ENCODE results near the gene SCAPER. TPM values are rescaled to one million over a fixed set of nuclear protein-coding genes. Genes with fewer than 3 reads are reported as not detected.

Gene SCAPER
- total and polyA plus RNA-seq, 4 donors = 3.3 to 18.0 (median 9.9) TPM

DNA sequence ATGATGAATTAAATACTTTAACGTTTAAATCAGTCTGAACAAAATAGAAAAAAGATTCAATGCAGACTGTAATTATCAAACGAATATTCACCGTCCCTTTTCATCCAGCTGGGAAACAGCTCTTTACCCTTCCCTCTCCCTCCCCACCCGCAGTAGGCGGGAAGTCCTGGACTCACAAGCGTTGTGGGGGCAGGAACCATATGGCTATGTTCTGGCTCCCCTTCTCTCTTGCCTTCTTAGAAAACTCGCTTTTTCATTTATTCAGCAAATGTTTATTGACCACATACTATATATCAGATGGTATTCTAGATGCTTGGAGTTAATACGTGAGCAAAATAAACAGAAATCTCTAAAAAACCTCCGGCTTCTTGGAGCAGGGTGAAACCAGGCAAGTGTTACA, 715 bp upstream of the SCAPER start:
- no peak for TF ChIP-seq HNF4A (conservative IDR thresholded peaks at IDR 0.05)
- no peak for TF ChIP-seq TAF1 (conservative IDR thresholded peaks at IDR 0.05)
- no peak for TF ChIP-seq JUND (IDR thresholded peaks at IDR 0.05)
- TF ChIP-seq GABPA (IDR thresholded peaks at IDR 0.05 in 1 of 2, conservative IDR thresholded peaks at IDR 0.05 in 1 of 2) = no peak
- TF ChIP-seq, protein P1, sequence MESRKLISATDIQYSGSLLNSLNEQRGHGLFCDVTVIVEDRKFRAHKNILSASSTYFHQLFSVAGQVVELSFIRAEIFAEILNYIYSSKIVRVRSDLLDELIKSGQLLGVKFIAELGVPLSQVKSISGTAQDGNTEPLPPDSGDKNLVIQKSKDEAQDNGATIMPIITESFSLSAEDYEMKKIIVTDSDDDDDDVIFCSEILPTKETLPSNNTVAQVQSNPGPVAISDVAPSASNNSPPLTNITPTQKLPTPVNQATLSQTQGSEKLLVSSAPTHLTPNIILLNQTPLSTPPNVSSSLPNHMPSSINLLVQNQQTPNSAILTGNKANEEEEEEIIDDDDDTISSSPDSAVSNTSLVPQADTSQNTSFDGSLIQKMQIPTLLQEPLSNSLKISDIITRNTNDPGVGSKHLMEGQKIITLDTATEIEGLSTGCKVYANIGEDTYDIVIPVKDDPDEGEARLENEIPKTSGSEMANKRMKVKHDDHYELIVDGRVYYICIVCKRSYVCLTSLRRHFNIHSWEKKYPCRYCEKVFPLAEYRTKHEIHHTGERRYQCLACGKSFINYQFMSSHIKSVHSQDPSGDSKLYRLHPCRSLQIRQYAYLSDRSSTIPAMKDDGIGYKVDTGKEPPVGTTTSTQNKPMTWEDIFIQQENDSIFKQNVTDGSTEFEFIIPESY (IDR thresholded peaks at IDR 0.05) = no peak
- TF ChIP-seq SP1 (IDR thresholded peaks at IDR 0.05) = no peak
- TF ChIP-seq RXRA (IDR thresholded peaks at IDR 0.05) = no peak
- no peak for TF ChIP-seq NR2F2 (IDR thresholded peaks at IDR 0.05)
- TF ChIP-seq, protein P2, sequence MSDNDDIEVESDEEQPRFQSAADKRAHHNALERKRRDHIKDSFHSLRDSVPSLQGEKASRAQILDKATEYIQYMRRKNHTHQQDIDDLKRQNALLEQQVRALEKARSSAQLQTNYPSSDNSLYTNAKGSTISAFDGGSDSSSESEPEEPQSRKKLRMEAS (IDR thresholded peaks at IDR 0.05) = no peak
- Histone ChIP-seq H3K4me1 (ENCODE audit: control insufficient read depth in 4 of 4, insufficient read depth in 4 of 4, low read length in 3 of 4) (peaks cover 3 to 30% (median 22%) of the 10 kb centered on the region in 4 donors), H3K27me3 (ENCODE audit: control insufficient read depth in 4 of 4, insufficient read depth in 4 of 4, low read length in 3 of 4) (no peaks in the 10 kb centered on the region), H3K27ac (ENCODE audit: low read depth in 1 of 2, low read length in 2 of 2) (peak overlapping the region; percentile 89 to 95), H3K9ac (ENCODE audit: low read depth in 1 of 2, low read length in 2 of 2) (peak overlapping the region; percentile 82 to 85), H3K9me3 (ENCODE audit: control insufficient read depth in 4 of 4, low read length in 3 of 4) (no peaks in the 10 kb centered on the region), H3K4me3 (ENCODE audit: low read depth in 1 of 3, low read length in 3 of 3) (peak overlapping the region; percentile 57 to 88 (median 87)), H3K36me3 (ENCODE audit: control insufficient read depth in 4 of 4, insufficient read depth in 3 of 4, low read depth in 1 of 4, low read length in 3 of 4) (no peaks in the 10 kb centered on the region)
- no peak for DNase-seq (ENCODE audit: low spot score)
- WGBS = 33% methylated on average over 9 of the region's 9 CpGs

- peak; percentile 34 for DNase-seq (ENCODE audit: low spot score)
- H3K9ac ChIP-seq (ENCODE audit: low read depth in 1 of 2, low read length in 2 of 2) = peak overlapping the region; percentile 29 to 85
- H3K36me3 ChIP-seq (ENCODE audit: control insufficient read depth in 4 of 4, insufficient read depth in 3 of 4, low read depth in 1 of 4, low read length in 3 of 4) = no peaks in the 10 kb centered on the region
- H3K4me3 ChIP-seq (ENCODE audit: low read depth in 1 of 3, low read length in 3 of 3) = peak overlapping the region; percentile 57 to 88 (median 87)
- H3K27me3 ChIP-seq (ENCODE audit: control insufficient read depth in 4 of 4, insufficient read depth in 4 of 4, low read length in 3 of 4) = no peaks in the 10 kb centered on the region
- H3K27ac ChIP-seq (ENCODE audit: low read depth in 1 of 2, low read length in 2 of 2) = peak overlapping the region; percentile 89 to 95
- no peaks in the 10 kb centered on the region for H3K9me3 ChIP-seq (ENCODE audit: control insufficient read depth in 4 of 4, low read length in 3 of 4)
- WGBS = under 1% methylated on average over 29 of the region's 29 CpGs
- TF ChIP-seq, protein P2 (IDR thresholded peaks at IDR 0.05) = peak; percentile 19
- TF ChIP-seq TAF1 (conservative IDR thresholded peaks at IDR 0.05) = no peak
- H3K4me1 ChIP-seq (ENCODE audit: control insufficient read depth in 4 of 4, insufficient read depth in 4 of 4, low read length in 3 of 4) = peaks cover 3 to 36% (median 22%) of the 10 kb centered on the region in 4 donors
Measured at GRCh38 chr15:76904461-76905012, 603 bp downstream of the SCAPER start.

DNA sequence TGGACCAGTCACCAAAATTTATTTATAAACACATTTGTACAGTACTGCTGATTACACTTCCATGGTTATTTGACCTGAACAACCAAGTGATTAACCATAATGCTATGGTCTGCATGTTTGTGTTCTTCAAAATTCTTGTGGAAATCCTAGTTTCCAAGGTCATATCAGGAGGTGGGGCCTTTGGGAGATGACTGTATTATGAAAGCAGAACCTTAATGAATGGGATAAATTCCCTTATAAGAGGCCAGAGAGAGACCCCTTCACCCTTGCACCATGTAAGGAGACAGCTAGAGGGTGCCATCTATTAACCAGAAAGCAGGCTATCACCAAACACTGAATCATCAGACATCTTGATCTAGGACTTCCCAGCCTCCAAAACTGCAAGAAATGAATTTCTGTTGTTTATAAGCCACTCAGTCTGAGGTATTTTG, 1.9 kb downstream of the SCAPER start:
- Histone ChIP-seq H3K4me1 (ENCODE audit: control insufficient read depth in 4 of 4, insufficient read depth in 4 of 4, low read length in 3 of 4) (peaks cover 3 to 36% (median 22%) of the 10 kb centered on the region in 4 donors), H3K4me3 (ENCODE audit: low read depth in 1 of 3, low read length in 3 of 3) (peak overlapping the region in 2 of 3 donors; percentile 18 to 35), H3K9me3 (ENCODE audit: control insufficient read depth in 4 of 4, low read length in 3 of 4) (no peaks in the 10 kb centered on the region), H3K27ac (ENCODE audit: low read depth in 1 of 2, low read length in 2 of 2) (peak overlapping the region; percentile 59 to 69), H3K36me3 (ENCODE audit: control insufficient read depth in 4 of 4, insufficient read depth in 3 of 4, low read depth in 1 of 4, low read length in 3 of 4) (no peaks in the 10 kb centered on the region), H3K9ac (ENCODE audit: low read depth in 1 of 2, low read length in 2 of 2) (peak overlapping the region; percentile 39 to 47), H3K27me3 (ENCODE audit: control insufficient read depth in 4 of 4, insufficient read depth in 4 of 4, low read length in 3 of 4) (no peaks in the 10 kb centered on the region)
- no peak for DNase-seq (ENCODE audit: low spot score)
- peak; percentile 36 to 40 for TF ChIP-seq RAD21 (IDR thresholded peaks at IDR 0.05)
- TF ChIP-seq, protein P3, sequence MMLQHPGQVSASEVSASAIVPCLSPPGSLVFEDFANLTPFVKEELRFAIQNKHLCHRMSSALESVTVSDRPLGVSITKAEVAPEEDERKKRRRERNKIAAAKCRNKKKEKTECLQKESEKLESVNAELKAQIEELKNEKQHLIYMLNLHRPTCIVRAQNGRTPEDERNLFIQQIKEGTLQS (IDR thresholded peaks at IDR 0.05) = no peak
